Stomach (tissue), 4 donors: Measurements from ENCODE around the gene SBF2.

Experiments
- EP300 ChIP-seq: sonication (generic); formaldehyde crosslinking; IDR thresholded peaks from one replicate; pipeline ENCODE4 v1.6.1; 2017; ENCODE audit warnings: antibody characterized with exemption
- POLR2A ChIP-seq, 4 donors: fragments of 450-650 bp; IDR thresholded peaks; one replicate each; pipeline ENCODE4 v1.6.1; 2016; ENCODE audit warnings: antibody characterized with exemption in 4 of 4, control low read depth in 2 of 4, mild to moderate bottlenecking in 1 of 4, moderate library complexity in 1 of 4
- TF ChIP-seq, protein P1 (sequence below), 7 experiments: fragments of 450-650 bp in 4 of 7; fragments of 200-600 bp in 3 of 7; sonication (generic) in 3 of 7; IDR thresholded peaks; one replicate each; pipeline ENCODE4 v1.5.1; 2016 to 2019; ENCODE audit warnings: antibody characterized with exemption in 7 of 7, control low read depth in 2 of 7, mild to moderate bottlenecking in 1 of 7

DNA sequence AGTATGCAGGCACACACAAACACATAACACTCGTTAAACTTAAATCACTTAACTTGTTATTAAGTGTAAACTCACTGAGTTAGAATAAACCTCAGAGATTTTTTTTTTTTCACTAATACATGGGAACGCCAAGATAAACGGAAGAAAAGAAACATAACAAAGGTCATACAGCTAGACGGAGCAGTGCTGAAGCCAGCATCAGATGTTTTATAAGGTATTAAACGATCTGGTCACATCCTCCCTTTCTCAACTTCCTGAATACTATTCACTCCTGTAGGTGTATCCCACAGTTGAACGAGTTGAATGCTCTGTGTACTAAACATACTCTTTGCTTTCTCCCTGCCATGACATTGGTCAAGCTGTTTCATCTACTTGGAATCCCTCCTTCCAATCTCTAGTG, 418.2 kb downstream of the SBF2 start:
- no peak for TF ChIP-seq POLR2A (IDR thresholded peaks at IDR 0.05)
- no peak for TF ChIP-seq EP300
- TF ChIP-seq, protein P1, sequence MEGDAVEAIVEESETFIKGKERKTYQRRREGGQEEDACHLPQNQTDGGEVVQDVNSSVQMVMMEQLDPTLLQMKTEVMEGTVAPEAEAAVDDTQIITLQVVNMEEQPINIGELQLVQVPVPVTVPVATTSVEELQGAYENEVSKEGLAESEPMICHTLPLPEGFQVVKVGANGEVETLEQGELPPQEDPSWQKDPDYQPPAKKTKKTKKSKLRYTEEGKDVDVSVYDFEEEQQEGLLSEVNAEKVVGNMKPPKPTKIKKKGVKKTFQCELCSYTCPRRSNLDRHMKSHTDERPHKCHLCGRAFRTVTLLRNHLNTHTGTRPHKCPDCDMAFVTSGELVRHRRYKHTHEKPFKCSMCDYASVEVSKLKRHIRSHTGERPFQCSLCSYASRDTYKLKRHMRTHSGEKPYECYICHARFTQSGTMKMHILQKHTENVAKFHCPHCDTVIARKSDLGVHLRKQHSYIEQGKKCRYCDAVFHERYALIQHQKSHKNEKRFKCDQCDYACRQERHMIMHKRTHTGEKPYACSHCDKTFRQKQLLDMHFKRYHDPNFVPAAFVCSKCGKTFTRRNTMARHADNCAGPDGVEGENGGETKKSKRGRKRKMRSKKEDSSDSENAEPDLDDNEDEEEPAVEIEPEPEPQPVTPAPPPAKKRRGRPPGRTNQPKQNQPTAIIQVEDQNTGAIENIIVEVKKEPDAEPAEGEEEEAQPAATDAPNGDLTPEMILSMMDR (IDR thresholded peaks at IDR 0.05), result no peak
